ENCODE data around the gene AIFM1. TPM values are rescaled to one million over a fixed set of nuclear protein-coding genes. Genes with fewer than 3 reads are reported as not detected.

AIFM1 gene
- total and polyA plus RNA-seq, 8 donors: 2.9 to 33.5 (median 26.4) TPM

DNA sequence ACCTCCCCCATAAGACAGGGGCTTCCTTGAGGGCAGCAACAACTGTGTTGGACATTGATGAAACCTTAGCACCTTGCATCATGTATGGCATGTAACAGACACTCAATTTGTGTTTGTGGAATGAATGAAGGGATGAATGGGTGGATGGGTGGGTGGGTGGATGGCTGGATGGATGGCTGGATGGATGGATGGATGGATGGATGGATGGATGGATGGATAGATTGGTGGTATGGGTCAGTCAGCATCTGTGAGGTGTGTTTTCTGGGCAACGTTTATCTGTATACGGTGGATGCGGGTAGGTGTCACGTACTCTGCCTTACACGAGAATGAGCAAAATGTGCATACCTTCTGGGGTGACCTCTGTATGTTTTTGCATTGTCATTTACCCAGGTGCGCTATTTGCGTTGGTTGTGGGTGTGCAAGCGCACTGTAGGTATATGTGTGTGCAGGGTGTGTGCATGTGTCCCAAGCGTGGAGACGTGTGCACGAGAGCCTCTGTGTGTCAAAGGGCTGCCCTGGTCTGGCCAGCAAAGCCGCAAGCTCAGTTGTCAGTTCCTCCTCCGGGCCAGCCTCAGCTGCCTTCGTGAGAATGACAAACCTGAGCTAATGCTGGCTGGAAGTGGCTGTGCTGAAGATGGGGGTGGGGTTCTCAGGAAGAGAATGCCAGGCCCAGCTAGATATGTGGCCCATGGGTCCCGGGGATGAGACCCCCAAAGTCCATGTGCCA is 81.8 kb downstream of the AIFM1 start:
- peak overlapping the region in 2 of 5 donors; percentile 67 to 79 for H3K27ac ChIP-seq
- H3K36me3 ChIP-seq: peaks cover 0 to 13% (median 3%) of the 10 kb centered on the region in 4 donors
- H3K9me3 ChIP-seq: no peaks in the 10 kb centered on the region
- intact Hi-C loops (cut with DNase I; ENCODE audit: low total_unique reads): loop anchor here (5.0 kb wide), 1 partner anchor 108 kb away; no protein-coding TSS in a partner anchor
- H3K4me1 ChIP-seq: peaks cover 4 to 74% (median 33%) of the 10 kb centered on the region in 4 donors
- H3K4me3 ChIP-seq: no peak overlapping the region
- no peaks in the 10 kb centered on the region for H3K27me3 ChIP-seq
- whole genome bisulfite sequencing, 5 donors: 70 to 85% (median 75%) methylated on average over 12 to 15 of the region's 15 CpGs
- TF ChIP-seq POLR2A (IDR thresholded peaks at IDR 0.05) (no peak), POLR2AphosphoS5 (IDR thresholded peaks at IDR 0.05) (no peak), EP300 (IDR thresholded peaks at IDR 0.05) (no peak)
- TF ChIP-seq, protein P1, sequence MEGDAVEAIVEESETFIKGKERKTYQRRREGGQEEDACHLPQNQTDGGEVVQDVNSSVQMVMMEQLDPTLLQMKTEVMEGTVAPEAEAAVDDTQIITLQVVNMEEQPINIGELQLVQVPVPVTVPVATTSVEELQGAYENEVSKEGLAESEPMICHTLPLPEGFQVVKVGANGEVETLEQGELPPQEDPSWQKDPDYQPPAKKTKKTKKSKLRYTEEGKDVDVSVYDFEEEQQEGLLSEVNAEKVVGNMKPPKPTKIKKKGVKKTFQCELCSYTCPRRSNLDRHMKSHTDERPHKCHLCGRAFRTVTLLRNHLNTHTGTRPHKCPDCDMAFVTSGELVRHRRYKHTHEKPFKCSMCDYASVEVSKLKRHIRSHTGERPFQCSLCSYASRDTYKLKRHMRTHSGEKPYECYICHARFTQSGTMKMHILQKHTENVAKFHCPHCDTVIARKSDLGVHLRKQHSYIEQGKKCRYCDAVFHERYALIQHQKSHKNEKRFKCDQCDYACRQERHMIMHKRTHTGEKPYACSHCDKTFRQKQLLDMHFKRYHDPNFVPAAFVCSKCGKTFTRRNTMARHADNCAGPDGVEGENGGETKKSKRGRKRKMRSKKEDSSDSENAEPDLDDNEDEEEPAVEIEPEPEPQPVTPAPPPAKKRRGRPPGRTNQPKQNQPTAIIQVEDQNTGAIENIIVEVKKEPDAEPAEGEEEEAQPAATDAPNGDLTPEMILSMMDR (IDR thresholded peaks at IDR 0.05): no peak
- DNase-seq: no peak

DNA sequence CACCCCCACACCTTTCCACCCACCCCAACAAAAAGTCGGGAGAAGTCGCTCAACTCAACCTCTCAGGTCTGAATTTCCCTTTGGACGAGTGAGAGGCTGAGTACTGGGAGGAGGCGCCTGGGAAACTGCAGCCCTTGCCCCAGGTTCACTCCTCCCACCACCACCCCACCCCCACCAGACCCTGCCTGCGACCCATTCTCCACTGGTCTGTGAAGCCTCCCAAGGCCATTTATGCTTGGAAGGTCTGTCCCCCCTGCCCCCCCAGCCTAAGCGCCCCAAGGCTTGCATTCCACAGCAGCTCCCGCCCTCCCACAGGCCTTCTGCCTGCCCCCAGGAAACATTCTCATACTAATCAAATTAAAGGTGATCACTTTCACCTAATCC is 82.5 kb downstream of the AIFM1 start:
- intact Hi-C loops (cut with DNase I; ENCODE audit: low total_unique reads): loop anchor here (5.0 kb wide), 1 partner anchor 109 kb away; no protein-coding TSS in a partner anchor
- 50 to 73% (median 53%) methylated on average over 4 to 7 of the region's 7 CpGs; no CpG with 5 or more reads in 1 of the 5 donors for WGBS, 5 donors
- peak overlapping the region in 4 of 5 donors; percentile 49 to 76 (median 67) for H3K27ac ChIP-seq

DNA sequence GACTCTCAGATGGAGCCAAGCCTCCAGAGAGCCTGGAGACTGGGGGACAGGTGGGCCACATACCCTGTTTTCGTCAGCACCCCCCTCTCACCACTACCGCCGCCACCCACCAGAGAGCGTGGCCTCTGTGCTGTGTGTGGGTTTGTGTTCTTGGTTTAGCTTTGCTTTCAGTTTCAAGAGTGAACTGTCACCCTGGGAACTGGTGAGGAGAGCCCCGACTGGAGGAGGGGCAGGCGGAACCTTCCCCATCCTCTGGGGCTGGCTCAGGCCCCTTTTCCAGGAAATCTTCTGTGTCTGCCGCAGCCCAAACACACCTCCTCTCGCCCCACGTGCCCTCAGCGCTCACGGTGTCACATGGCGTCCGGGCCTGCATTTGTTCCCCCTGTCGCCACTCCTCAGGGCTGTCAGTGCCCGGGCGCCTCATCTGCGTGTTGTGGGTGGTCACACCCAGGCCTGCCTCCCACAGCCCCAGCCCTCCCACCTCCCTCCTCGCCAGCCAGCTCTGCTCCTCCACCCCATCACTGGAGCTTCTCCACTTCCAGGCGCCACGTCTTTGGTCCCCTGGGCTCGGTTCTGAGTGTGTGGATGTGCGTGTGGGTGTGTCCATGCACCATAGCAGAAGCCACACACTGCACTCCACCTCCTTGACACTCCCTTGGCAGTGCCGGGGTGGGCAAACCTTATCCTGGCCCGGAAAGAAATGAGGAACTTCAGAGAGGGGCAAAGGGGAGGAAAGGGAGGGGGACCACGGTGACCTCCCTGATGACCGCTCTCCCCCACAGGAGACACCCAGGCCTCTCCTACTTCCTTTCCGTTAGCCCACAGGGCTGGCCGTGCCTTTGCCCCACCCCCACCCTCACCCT is 83.2 kb downstream of the AIFM1 start:
- peak; percentile 37 to 70 for DNase-seq
- TF ChIP-seq EP300 (IDR thresholded peaks at IDR 0.05): no peak
- TF ChIP-seq, protein P1 (IDR thresholded peaks at IDR 0.05): peak in 1 of 7 experiments; percentile 11
- Histone ChIP-seq H3K4me3 (peak overlapping the region in 2 of 4 donors; percentile 13 to 32), H3K27me3 (no peaks in the 10 kb centered on the region), H3K27ac (peak overlapping the region; percentile 2 to 76 (median 67)), H3K4me1 (peaks cover 4 to 66% (median 32%) of the 10 kb centered on the region in 4 donors), H3K9me3 (no peaks in the 10 kb centered on the region), H3K36me3 (peaks cover 0 to 17% (median 3%) of the 10 kb centered on the region in 4 donors)
- intact Hi-C loops (cut with DNase I; ENCODE audit: low total_unique reads): loop anchor here (5.0 kb wide), 1 partner anchor 110 kb away; no protein-coding TSS in a partner anchor
- WGBS, 5 donors: 19 to 54% (median 41%) methylated on average over 20 to 28 of the region's 28 CpGs

More for the DNA sequence above, 82.5 kb downstream of the AIFM1 start:
- Histone ChIP-seq H3K4me1 (peaks cover 4 to 67% (median 33%) of the 10 kb centered on the region in 4 donors), H3K4me3 (peak overlapping the region in 1 of 4 donors; percentile 32), H3K9me3 (no peaks in the 10 kb centered on the region), H3K27me3 (no peaks in the 10 kb centered on the region), H3K36me3 (peaks cover 0 to 13% (median 3%) of the 10 kb centered on the region in 4 donors)
- DNase-seq: no peak
- TF ChIP-seq, protein P1 (IDR thresholded peaks at IDR 0.05): no peak
- TF ChIP-seq POLR2AphosphoS5 (IDR thresholded peaks at IDR 0.05) (no peak), EP300 (IDR thresholded peaks at IDR 0.05) (no peak), POLR2A (IDR thresholded peaks at IDR 0.05) (no peak)

DNA sequence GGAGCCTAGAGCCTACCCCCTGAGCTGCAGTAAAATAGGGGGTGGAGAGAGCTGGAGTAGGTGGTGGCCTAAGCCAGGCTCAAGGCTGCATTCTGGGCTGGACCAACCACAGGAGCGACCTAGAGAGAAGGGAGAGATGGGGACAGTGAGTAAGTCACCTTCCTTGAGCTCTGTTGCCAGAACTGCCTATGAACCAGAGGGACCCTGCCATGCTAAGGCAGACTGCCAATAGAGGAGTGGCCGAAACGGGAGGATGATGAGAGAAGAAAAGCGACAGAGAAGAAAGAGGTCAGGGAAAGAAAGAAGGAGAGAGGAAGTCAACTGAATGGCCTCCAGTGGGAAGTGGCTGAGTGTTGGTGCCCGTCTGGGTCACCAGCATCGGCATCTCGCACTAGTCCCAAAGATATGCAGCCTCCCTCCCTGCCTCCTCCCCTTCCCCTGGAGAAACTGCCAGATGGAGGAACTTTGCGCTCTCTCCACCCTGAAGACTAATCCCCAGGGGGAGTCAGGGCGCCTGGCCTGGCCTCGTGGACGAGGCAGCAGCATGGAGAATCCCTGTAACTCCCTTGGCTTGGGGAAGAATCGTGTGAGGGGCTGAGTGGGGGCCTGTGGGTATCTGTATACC is 84.1 kb downstream of the AIFM1 start:
- H3K27me3 ChIP-seq: no peaks in the 10 kb centered on the region
- no peak for TF ChIP-seq EP300 (IDR thresholded peaks at IDR 0.05)
- TF ChIP-seq, protein P1 (IDR thresholded peaks at IDR 0.05): no peak
- no peak for TF ChIP-seq POLR2AphosphoS5 (IDR thresholded peaks at IDR 0.05)
- no peak for TF ChIP-seq POLR2A (IDR thresholded peaks at IDR 0.05)
- 45 to 69% (median 51%) methylated on average over 6 to 12 of the region's 12 CpGs for WGBS, 5 donors
- intact Hi-C loops (cut with DNase I; ENCODE audit: low total_unique reads): loop anchor here (5.0 kb wide), 1 partner anchor 111 kb away; no protein-coding TSS in a partner anchor
- H3K36me3 ChIP-seq: peaks cover 0 to 21% (median 3%) of the 10 kb centered on the region in 4 donors
- peak overlapping the region in 4 of 5 donors; percentile 49 to 76 (median 67) for H3K27ac ChIP-seq
- no peak for DNase-seq
- peaks cover 4 to 56% (median 27%) of the 10 kb centered on the region in 4 donors for H3K4me1 ChIP-seq
- H3K4me3 ChIP-seq: no peak overlapping the region
- no peaks in the 10 kb centered on the region for H3K9me3 ChIP-seq
